ENCODE measurements around the gene LZTS3.

LZTS3 gene

GRCh38 chr20:3172933-3173609 lies at the start of gene LZTS3 (continued):
- TF ChIP-seq, protein P1, sequence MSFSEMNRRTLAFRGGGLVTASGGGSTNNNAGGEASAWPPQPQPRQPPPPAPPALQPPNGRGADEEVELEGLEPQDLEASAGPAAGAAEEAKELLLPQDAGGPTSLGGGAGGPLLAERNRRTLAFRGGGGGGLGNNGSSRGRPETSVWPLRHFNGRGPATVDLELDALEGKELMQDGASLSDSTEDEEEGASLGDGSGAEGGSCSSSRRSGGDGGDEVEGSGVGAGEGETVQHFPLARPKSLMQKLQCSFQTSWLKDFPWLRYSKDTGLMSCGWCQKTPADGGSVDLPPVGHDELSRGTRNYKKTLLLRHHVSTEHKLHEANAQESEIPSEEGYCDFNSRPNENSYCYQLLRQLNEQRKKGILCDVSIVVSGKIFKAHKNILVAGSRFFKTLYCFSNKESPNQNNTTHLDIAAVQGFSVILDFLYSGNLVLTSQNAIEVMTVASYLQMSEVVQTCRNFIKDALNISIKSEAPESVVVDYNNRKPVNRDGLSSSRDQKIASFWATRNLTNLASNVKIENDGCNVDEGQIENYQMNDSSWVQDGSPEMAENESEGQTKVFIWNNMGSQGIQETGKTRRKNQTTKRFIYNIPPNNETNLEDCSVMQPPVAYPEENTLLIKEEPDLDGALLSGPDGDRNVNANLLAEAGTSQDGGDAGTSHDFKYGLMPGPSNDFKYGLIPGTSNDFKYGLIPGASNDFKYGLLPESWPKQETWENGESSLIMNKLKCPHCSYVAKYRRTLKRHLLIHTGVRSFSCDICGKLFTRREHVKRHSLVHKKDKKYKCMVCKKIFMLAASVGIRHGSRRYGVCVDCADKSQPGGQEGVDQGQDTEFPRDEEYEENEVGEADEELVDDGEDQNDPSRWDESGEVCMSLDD (tag by site-specific recombination; IDR thresholded peaks at IDR 0.05), result peak; percentile 94
- TF ChIP-seq, protein P2, sequence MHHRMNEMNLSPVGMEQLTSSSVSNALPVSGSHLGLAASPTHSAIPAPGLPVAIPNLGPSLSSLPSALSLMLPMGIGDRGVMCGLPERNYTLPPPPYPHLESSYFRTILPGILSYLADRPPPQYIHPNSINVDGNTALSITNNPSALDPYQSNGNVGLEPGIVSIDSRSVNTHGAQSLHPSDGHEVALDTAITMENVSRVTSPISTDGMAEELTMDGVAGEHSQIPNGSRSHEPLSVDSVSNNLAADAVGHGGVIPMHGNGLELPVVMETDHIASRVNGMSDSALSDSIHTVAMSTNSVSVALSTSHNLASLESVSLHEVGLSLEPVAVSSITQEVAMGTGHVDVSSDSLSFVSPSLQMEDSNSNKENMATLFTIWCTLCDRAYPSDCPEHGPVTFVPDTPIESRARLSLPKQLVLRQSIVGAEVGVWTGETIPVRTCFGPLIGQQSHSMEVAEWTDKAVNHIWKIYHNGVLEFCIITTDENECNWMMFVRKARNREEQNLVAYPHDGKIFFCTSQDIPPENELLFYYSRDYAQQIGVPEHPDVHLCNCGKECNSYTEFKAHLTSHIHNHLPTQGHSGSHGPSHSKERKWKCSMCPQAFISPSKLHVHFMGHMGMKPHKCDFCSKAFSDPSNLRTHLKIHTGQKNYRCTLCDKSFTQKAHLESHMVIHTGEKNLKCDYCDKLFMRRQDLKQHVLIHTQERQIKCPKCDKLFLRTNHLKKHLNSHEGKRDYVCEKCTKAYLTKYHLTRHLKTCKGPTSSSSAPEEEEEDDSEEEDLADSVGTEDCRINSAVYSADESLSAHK (tag by site-specific recombination; IDR thresholded peaks at IDR 0.05), result peak; percentile 73
- no peak for TF ChIP-seq ZNF112 (tag by site-specific recombination; IDR thresholded peaks at IDR 0.05)
- TF ChIP-seq ZNF146 (tag by site-specific recombination; IDR thresholded peaks at IDR 0.05), result no peak
- TF ChIP-seq MYNN (tag by site-specific recombination; IDR thresholded peaks at IDR 0.05; ENCODE audit: borderline replicate concordance), result no peak
- no peak; the same call in 1 of the 2 replicates for TF ChIP-seq ZNF660 (tag by site-specific recombination; IDR thresholded peaks at IDR 0.05)
- TF ChIP-seq BCL6B (tag by site-specific recombination; IDR thresholded peaks at IDR 0.05), result no peak
- TF ChIP-seq ZNF518A (tag by site-specific recombination; conservative IDR thresholded peaks at IDR 0.05; ENCODE audit: low read depth), result no peak
- 0 out of 2 replicates have a peak, but pooled peaks have one; percentile 42 for TF ChIP-seq ZNF610 (tag by site-specific recombination; IDR thresholded peaks at IDR 0.05; ENCODE audit: borderline replicate concordance)
- 0 out of 2 replicates have a peak, but pooled peaks have one; percentile 9 for TF ChIP-seq ZNF596 (tag by site-specific recombination; IDR thresholded peaks at IDR 0.05)
- TF ChIP-seq ZSCAN18 (tag by site-specific recombination; IDR thresholded peaks at IDR 0.05), result no peak
- no peak for TF ChIP-seq ZFP3 (tag by site-specific recombination; IDR thresholded peaks at IDR 0.05; ENCODE audit: low read depth)
- no peak for TF ChIP-seq ZNF571 (tag by site-specific recombination; IDR thresholded peaks at IDR 0.05)
- TF ChIP-seq ZNF48 (tag by site-specific recombination; IDR thresholded peaks at IDR 0.05), result no peak
- TF ChIP-seq, protein P3, sequence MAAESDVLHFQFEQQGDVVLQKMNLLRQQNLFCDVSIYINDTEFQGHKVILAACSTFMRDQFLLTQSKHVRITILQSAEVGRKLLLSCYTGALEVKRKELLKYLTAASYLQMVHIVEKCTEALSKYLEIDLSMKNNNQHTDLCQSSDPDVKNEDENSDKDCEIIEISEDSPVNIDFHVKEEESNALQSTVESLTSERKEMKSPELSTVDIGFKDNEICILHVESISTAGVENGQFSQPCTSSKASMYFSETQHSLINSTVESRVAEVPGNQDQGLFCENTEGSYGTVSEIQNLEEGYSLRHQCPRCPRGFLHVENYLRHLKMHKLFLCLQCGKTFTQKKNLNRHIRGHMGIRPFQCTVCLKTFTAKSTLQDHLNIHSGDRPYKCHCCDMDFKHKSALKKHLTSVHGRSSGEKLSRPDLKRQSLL (tag by site-specific recombination; IDR thresholded peaks at IDR 0.05), result no peak
- no peak for TF ChIP-seq ZBTB44 (tag by site-specific recombination; IDR thresholded peaks at IDR 0.05)
- TF ChIP-seq ZNF792 (tag by site-specific recombination; IDR thresholded peaks at IDR 0.05), result no peak
- peak; percentile 18 for TF ChIP-seq ZFP69B (tag by site-specific recombination; IDR thresholded peaks at IDR 0.05)
- TF ChIP-seq, protein P4, sequence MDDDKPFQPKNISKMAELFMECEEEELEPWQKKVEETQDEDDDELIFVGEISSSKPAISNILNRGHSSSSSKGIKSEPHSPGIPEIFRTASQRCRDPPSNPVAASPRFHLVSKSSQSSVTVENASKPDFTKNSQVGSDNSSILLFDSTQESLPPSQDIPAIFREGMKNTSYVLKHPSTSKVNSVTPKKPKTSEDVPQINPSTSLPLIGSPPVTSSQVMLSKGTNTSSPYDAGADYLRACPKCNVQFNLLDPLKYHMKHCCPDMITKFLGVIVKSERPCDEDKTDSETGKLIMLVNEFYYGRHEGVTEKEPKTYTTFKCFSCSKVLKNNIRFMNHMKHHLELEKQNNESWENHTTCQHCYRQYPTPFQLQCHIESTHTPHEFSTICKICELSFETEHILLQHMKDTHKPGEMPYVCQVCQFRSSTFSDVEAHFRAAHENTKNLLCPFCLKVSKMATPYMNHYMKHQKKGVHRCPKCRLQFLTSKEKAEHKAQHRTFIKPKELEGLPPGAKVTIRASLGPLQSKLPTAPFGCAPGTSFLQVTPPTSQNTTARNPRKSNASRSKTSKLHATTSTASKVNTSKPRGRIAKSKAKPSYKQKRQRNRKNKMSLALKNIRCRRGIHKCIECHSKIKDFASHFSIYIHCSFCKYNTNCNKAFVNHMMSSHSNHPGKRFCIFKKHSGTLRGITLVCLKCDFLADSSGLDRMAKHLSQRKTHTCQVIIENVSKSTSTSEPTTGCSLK (tag by site-specific recombination; IDR thresholded peaks at IDR 0.05), result no peak
- TF ChIP-seq GFI1B (tag by site-specific recombination; IDR thresholded peaks at IDR 0.05), result 0 out of 2 replicates have a peak, but pooled peaks have one; percentile 21
